Neural progenitor cell (in vitro differentiated cells): ENCODE data around the gene PARD3B.

ENCODE experiments used
- EZH2 ChIP-seq: fragments of 200-600 bp; sonication (generic); IDR thresholded peaks from 2 replicates; pipeline ENCODE4 v1.6.1; 2017; ENCODE audit warnings: antibody characterized with exemption, mild to moderate bottlenecking, moderate library complexity
- EZH2phosphoT487 ChIP-seq: fragments of 200-600 bp; sonication (generic); IDR thresholded peaks from 2 replicates; pipeline ENCODE4 v1.6.1; 2017; ENCODE audit warnings: antibody characterized with exemption
- TF ChIP-seq, protein P1 (sequence below): fragments of 200-600 bp; sonication (generic); IDR thresholded peaks from 2 replicates; pipeline ENCODE4 v1.5.1; 2017; ENCODE audit warnings: antibody characterized with exemption, mild to moderate bottlenecking

GRCh38 chr2:204914708-204915107 is 369.4 kb downstream of the PARD3B start:
- TF ChIP-seq, protein P1, sequence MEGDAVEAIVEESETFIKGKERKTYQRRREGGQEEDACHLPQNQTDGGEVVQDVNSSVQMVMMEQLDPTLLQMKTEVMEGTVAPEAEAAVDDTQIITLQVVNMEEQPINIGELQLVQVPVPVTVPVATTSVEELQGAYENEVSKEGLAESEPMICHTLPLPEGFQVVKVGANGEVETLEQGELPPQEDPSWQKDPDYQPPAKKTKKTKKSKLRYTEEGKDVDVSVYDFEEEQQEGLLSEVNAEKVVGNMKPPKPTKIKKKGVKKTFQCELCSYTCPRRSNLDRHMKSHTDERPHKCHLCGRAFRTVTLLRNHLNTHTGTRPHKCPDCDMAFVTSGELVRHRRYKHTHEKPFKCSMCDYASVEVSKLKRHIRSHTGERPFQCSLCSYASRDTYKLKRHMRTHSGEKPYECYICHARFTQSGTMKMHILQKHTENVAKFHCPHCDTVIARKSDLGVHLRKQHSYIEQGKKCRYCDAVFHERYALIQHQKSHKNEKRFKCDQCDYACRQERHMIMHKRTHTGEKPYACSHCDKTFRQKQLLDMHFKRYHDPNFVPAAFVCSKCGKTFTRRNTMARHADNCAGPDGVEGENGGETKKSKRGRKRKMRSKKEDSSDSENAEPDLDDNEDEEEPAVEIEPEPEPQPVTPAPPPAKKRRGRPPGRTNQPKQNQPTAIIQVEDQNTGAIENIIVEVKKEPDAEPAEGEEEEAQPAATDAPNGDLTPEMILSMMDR, result no peak
- TF ChIP-seq EZH2phosphoT487 (no peak), EZH2 (no peak)
